GM18507 (cell line): ENCODE data around the gene COPG2.
"Not testable (repeated sequence)": the region's sequence is repeated elsewhere in the genome, so short reads cannot be mapped to it uniquely, and the experiment has no call there.

Experiments
- DNase-seq: peaks from one replicate; pipeline ENCODE4 v3.0.0; 2011; ENCODE audit warnings: low read depth; ENCODE audit not compliant: insufficient read length; ENCODE audit errors: extremely low spot score
- FAIRE-seq: peaks from 2 replicates; lab custom pipeline; 2011; peaks lifted over from hg19 to GRCh38; lab: Jason Lieb, UNC

The COPG2 gene, protein sequence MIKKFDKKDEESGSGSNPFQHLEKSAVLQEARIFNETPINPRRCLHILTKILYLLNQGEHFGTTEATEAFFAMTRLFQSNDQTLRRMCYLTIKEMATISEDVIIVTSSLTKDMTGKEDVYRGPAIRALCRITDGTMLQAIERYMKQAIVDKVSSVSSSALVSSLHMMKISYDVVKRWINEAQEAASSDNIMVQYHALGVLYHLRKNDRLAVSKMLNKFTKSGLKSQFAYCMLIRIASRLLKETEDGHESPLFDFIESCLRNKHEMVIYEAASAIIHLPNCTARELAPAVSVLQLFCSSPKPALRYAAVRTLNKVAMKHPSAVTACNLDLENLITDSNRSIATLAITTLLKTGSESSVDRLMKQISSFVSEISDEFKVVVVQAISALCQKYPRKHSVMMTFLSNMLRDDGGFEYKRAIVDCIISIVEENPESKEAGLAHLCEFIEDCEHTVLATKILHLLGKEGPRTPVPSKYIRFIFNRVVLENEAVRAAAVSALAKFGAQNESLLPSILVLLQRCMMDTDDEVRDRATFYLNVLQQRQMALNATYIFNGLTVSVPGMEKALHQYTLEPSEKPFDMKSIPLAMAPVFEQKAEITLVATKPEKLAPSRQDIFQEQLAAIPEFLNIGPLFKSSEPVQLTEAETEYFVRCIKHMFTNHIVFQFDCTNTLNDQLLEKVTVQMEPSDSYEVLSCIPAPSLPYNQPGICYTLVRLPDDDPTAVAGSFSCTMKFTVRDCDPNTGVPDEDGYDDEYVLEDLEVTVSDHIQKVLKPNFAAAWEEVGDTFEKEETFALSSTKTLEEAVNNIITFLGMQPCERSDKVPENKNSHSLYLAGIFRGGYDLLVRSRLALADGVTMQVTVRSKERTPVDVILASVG

DNA sequence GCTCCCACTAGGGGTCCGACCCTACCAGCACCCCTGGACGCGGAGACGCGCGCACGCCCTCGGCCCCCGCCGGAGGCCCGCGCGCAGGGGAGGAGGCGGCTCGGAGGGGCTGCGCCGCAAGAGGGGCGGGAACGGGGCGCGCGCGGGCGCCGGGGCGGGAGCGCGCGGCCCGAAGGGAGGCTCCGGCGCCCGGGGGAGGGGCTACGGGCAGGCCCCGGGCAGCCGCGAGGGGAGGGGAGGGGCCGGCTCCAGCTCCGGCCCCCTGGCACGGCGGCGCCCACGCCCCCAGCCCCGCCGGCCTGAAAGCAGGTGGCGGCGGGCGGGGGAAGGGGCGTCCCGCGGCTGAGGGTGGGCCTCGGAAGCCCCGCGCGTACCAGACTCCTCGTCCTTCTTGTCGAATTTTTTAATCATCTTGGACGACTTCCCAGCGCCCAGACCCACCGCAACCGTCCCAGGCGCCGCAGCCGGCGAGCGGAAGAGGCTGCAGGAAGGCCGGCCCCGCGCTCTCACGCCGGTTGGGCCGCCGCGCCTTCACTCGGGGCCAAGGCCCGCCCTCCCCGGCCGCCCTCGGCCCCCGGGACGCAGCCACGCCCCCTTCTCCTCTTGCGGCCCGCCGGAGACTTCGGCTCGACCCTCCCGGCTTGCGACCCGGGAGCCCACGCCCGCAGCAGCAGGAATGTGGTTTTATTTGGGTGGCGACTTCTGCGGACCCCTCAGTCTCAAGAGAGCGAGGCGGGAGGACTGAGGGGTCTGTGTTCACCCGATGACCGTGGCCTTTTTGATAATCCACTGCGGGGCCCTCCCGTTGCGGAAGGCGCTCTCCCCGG is at the start of gene COPG2:
COPG2 (minus strand) TSS at position 491 of the 827 bp plus-strand sequence; CDS start at position 411, 80 bp downstream.
- peak; percentile 93 for DNase-seq
- peak; percentile 93 for FAIRE-seq

DNA sequence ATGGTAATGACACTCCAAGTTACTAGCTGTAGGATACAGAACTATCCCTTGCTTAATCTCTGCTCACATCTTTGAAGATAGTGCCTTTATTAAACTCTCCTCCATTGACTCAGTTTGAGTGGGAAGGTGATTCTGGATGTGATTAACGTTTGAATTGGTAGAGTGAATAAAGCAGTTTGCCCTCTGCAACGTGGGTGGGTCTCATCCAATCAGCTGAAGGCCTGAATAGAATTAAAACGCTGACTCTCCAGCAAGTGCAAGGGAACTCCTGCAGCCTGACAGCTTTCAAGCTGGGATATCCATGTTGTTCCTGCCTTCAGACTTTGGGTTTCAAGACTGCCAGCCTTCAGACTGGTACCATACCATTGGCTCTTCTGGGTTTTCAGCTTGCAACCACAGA is 43.9 kb upstream of the COPG2 start:
- FAIRE-seq (no peak), DNase-seq (no peak)

DNA sequence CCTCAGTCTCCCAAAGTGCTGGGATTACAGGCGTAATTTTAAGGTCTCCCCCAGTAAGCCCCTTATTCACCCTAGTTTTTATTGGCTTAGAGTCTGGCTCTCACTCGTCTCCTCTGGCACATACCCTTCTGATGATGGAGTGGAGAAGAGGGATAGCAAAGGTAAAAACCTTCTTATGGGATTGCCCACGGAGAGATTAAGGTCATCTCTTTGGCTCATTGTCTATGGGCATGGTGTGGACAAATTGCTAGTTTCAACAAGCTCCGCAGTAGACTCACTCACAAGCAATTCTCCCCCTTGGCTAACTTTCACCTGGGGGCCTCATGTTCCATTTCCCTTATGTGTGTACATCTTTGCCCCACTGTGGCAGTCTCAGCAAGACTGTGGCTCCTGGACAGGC is 40.2 kb upstream of the COPG2 start:
- DNase-seq (no peak), FAIRE-seq (no peak)

DNA sequence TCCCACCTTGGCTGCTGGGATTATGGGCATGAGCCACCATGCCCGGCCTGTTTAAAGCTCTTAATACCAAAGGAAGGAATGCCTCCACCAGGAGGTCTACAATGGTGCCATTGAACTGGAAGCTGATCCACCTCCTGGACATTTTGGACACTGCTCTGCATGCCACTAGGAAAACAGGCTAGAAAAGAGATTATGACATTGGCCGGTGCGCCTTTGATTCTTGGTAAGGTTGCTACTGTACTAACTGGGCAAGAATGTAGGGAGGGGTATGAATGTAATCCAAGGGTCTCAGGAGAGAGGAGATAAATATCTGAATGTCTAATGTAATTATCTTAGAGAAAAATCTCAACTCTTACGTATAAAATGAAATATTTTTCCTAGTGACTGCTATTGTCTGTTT is 39.5 kb upstream of the COPG2 start:
- FAIRE-seq, result no peak
- DNase-seq, result no peak

DNA sequence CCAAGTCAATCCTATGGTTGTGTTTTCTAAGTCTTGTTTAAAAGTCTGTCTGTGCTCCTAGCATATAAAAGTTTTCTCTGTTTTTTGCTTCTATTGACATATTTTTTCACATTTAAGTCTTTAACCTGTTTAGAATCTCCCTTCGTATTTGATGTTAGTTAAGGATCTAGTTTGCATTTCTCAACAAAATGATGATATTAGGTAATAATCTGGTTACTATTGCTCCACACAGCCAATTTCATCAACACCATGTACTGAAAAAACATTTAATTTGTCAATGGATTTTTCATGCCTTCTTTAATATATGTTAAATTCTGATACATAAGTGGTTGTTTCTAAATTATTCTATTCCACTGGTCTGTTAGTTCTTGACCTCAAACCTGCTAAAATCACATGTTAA is 35.3 kb upstream of the COPG2 start:
- DNase-seq (no peak), FAIRE-seq (no peak)

DNA sequence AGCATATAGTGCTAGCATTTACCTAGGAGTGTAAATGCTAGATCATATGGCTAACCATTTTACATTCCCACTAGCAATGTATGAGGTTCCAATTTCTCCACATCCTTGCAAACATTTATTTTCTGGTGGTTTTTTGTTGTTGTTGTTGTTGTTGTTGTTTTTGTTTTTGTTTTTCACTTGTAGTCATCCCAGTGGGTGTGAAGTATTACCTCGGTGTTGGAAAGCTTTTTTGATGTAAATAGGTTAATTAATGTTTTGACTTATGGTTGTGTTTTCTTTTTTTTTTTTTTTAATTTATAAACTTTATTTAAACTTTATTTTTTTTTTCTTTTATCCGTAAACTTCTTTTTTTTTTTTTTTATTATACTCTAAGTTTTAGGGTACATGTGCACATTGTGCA is 33.1 kb upstream of the COPG2 start:
- DNase-seq, result no peak
- FAIRE-seq, result no peak

DNA sequence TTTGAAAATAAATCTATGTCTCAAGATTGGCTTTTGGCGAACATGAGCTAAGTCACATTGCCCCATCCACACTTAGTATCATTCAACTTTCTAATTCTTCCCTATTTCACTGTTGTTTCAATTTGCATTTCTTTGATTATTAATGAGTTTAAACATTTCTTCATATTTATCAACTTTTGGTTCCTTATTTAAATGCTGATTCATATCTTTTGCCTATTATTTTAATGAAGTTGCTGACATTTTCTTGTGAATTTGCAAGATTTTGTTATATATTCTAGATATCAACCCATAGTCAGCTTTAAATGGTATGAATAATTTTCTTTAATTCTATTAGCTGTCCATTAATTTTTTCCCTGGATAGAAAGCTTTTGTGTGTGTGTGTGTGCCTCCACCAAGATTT is 32.2 kb upstream of the COPG2 start:
- DNase-seq (no peak), FAIRE-seq (no peak)

DNA sequence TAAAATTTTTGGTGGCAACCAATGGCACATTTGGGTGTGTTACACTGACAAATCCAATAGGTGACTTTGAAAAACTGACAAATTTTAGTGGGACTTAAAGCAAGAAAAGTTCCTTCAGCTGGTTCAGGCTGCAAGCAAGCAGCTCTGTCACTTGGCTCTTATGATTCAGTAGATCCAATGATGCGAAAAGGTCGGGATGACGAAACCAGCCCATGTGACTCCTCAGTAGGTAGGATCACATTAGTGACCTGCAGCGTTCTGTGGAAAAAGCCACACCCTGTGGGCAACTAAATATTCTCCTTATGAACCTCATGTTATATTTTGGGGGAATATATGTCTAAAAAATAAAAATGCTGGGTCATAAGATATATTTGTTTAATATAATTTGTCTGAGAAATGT is 31.1 kb upstream of the COPG2 start:
- no peak for FAIRE-seq
- DNase-seq, result no peak

DNA sequence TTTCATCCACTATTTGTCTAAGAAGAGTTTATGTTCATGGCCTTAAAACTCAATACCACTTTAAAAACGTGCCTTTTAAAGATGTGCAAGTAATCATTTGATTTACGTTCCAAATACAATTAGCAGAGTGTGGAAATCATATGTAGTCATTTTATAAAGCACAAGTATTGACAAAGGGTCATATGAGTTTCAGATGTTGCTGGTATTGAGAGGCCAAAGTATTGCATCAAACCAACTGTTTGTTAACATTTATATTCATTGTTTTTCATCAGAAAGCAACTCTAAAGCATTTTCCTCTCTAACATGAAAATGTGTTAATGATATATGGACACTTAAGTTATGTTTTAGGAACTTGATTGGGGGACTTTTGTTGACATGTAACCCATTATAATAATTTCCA is 29.3 kb upstream of the COPG2 start:
- no peak for DNase-seq
- no peak for FAIRE-seq

DNA sequence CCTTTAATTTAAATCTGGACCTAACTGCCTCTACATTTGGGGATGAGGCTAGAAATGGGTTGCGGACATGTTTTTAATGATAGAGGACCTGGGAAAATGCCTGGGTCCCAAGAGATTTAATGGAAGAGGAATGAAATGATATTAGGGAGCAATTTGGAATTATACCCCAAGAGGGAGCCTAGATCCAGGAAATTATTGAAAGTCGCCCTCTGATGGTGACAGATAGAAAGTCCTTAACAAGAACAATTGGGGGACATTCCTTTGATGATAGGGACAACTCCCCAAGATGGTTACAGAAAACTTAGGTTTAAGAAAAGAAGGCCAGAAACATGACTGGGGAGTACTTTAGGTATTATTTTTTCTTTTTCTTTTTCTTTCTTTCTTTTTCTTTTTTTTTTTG is 27.3 kb upstream of the COPG2 start:
- FAIRE-seq, result peak; percentile 64
- peak; percentile 8 for DNase-seq

DNA sequence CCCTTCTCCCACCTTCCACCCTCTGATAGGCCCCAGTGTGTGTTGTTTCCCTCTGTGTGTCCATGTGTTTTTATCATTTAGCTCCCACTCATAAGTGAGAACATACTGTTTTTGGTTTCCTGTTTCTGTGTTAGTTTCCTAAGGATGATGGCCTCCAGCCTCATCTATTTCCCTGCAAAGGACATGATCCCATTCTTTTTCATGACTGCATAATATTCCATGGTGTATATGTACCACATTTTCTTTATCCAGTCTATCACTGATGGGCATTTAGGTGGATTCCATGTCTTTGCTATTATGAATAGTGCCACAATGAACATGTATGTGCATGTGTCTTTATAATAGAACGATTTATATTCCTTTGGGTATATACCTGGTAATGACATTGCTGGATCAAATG is 23.8 kb upstream of the COPG2 start:
- not testable (repeated sequence) for FAIRE-seq, DNase-seq

DNA sequence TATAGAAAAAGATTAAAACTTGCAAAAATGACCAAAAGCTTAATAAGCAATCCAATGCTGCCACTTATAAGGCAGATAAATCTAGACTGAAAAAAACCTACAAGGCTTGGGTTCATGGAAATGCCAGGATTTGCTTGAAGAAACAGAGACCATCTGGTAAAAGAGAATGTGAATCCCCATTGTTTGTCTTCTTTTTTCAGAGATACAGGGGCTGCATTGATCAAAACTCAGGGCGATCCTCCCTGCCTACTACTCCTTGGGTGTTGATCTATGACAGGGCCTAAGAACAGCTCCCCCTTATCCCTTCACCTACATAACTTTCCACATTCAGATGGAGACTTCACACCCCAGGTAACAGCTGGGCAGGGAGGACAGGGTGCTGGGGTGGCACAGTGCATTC is 21.1 kb upstream of the COPG2 start:
- FAIRE-seq (no peak), DNase-seq (no peak)

DNA sequence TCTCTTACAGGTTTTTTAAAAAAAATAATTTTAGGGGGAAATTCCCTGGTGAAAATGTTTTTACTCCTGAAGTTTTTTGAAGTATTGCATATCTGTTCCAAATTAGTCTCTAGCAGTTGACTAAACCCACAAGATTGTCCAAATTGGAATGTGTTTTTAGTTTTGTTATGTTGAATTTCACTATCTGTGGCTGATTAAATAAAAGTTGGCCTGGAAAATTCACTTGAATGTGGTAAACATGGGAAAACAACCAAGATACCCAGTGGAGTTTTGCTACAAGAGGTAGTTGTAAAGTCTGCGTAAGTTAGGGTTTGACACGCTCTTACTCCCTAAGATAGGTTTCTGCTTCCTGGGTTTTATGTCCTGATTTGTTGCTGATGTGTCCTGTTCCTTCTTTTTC is 14.5 kb upstream of the COPG2 start:
- no peak for FAIRE-seq
- DNase-seq, result no peak

DNA sequence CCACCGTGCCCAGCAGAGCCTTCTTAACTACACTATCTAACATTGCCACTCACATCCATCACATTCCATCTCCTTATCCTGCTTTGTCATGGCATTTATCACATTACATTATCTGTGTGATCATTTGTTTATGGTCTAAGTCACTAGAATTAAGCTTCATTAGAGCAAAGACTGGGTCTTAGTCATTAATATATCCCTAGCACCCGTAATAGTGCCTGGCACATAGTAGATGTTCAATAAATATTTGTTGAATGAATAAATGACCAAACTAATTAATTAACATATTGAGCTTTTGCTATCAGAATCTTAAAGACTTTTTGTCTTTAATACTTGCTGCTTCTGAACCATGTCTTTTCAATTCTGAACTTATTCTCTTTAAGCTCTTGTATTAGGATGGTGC is 5.9 kb upstream of the COPG2 start:
- DNase-seq (no peak), FAIRE-seq (no peak)

DNA sequence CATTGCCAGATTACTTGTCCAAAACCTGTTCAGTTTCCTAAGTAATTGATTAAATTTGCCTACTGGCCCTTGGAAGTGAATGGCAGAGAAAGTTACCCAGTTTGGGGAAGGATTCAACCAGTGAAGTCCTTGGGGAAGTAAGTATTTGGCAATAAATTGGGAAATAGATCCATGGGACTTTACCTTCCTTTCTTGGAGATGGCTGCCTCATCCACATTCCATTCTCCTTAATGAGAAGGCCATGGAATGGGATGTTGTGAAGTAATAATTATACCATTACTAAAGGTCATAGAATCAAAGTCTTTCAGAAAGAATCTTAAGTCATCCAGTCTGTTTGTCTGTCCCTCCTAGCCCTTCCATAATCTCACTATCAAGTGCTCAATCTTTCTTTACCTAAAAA is 4.5 kb upstream of the COPG2 start:
- DNase-seq (no peak), FAIRE-seq (no peak)

DNA sequence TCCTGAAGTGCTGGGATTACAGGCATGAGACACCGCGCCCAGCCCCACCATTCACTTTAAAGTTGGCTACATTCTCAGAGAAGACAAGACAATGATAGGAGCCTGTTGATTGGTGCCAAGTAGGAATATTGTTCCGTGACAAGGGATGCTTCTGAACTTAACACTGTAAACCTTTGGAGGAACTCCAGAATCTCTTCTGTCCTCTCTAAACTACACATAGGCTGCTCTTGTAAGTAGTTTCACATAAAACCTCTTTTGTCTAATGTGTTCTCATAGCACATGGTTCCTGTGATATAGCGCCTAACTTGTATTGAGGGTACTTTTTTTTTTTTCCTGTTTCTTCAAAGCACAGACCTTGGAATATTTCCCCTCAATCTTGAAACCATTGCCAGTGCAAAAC is 3.6 kb upstream of the COPG2 start:
- FAIRE-seq, result no peak
- DNase-seq, result no peak

DNA sequence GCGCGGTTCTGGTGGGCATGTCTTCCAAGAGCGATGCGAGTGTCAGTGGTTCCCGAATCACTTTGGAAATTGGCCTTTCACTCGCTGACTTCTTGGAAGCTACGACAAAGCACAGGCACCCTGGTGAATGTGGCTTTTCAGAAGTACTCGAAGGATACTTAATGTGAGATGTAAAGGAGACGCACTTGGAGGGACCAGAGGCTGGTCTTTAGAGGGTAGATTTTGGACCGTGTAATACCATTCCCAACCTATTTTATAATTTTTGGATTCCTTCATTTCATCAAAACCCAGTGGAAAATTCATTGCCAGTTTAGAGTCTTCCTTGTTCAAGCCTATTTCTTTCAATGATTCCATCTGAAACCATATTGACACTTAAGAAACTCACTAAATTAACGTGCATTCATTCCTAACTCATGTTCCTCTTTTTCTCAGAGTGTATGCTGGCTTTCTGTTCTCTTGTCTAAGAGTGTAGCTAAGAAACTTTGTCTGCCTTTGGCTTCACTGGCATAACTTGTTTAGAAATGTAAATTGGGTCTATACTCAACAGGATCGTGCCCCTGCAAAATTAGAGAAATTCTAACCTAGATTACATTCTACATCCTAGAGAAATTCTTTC is 645 bp upstream of the COPG2 start:
- FAIRE-seq, result no peak
- no peak for DNase-seq

DNA sequence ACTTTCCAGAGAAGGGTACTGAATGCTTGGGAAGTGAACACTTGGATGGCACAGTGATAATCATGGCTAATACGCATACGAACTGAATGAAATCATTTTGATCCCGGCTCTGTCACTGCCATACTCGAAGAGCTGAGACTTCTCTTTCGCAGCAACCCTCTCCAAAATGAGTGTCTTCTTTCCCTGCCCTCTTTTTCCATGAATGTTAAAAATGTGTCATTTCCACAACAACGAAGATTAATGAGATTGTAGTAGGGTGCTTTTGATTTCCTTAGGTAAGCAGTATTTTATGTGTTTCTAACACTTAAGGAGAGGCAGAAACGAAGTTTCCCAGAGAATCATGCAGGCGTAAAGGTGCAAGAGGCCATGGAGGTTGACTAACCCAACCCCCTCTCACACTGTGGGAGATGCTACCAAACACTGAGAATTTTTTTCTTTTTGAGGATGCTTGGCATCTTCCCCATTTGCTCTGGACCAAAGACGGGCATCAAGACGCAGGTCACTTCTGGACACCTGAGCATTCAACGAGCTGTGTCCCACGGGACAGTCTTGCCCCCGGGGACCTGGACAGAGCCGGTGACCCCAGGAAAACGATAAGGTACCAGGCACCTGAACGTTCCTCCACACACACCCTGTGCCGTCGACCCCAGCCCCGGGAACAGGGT is 823 bp downstream of the COPG2 start:
- FAIRE-seq, result peak; percentile 26
- DNase-seq, result no peak

DNA sequence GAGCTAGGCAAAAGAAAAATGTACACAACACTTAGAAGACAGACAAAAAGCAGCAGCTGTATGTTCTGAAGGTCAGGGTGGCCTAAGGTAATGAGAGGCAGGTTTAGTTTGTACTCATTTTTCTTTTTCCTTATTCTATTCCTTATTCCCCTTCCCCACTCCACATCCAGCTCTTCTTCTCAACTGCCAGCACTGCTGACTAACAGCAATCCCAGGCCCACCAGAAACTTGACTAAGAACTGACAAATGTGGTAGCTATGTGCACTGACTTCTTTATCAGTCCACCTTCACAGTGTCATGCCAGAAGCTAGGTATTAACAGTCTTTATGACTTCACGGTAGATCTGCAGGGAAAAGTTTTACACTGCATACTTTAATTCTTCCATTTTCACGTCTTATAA is 6.1 kb downstream of the COPG2 start:
- DNase-seq (no peak), FAIRE-seq (no peak)
